HG03354 (cell line): Measurements from ENCODE around the gene SERPINB10.
"Not testable (repeated sequence)": the region's sequence is repeated elsewhere in the genome, so short reads cannot be mapped to it uniquely, and the experiment has no call there.

ENCODE experiments used
- ATAC-seq: cut with Tn5 transposase; IDR thresholded peaks from one replicate; pipeline ENCODE4 v1.9.1; 2021; ENCODE audit warnings: mild to moderate bottlenecking; ENCODE audit not compliant: unreplicated experiment, poor library complexity, severe bottlenecking

The SERPINB10 gene

GRCh38 chr18:63890237-63890949 lies 17.4 kb upstream of the SERPINB10 start:
- no peak for ATAC-seq

GRCh38 chr18:63890950-63891304 lies 16.8 kb upstream of the SERPINB10 start:
- ATAC-seq = peak; percentile 77

- no peak for ATAC-seq
These were observed 15.2 kb upstream of the SERPINB10 start for GRCh38 chr18:63892566-63892965.

- no peak for ATAC-seq
These were observed 13.5 kb upstream of the SERPINB10 start for GRCh38 chr18:63894106-63894772.

- no peak for ATAC-seq
These were observed 12.6 kb upstream of the SERPINB10 start for GRCh38 chr18:63895190-63895589.

GRCh38 chr18:63897072-63897471 lies 10.7 kb upstream of the SERPINB10 start:
- ATAC-seq = no peak

- ATAC-seq = no peak
These were observed 8.6 kb upstream of the SERPINB10 start for GRCh38 chr18:63899206-63899605.

GRCh38 chr18:63903851-63904570 lies 3.7 kb upstream of the SERPINB10 start:
- no peak for ATAC-seq

- ATAC-seq = no peak
These were observed 3.1 kb upstream of the SERPINB10 start for GRCh38 chr18:63904694-63905093.

GRCh38 chr18:63905361-63905760 lies 2.4 kb upstream of the SERPINB10 start:
- no peak for ATAC-seq

GRCh38 chr18:63906056-63906455 lies 1.7 kb upstream of the SERPINB10 start:
- no peak for ATAC-seq

GRCh38 chr18:63908858-63909257 lies 1.1 kb downstream of the SERPINB10 start:
- ATAC-seq = no peak

GRCh38 chr18:63909870-63910269 lies 2.1 kb downstream of the SERPINB10 start:
- ATAC-seq = peak; percentile 70

GRCh38 chr18:63917817-63918216 lies 10.1 kb downstream of the SERPINB10 start:
- no peak for ATAC-seq

- no peak for ATAC-seq
These were observed 14.3 kb downstream of the SERPINB10 start for GRCh38 chr18:63922049-63922448.

GRCh38 chr18:63924551-63924950 lies 16.8 kb downstream of the SERPINB10 start:
- no peak for ATAC-seq

GRCh38 chr18:63928331-63928730 lies 20.6 kb downstream of the SERPINB10 start:
- no peak for ATAC-seq

GRCh38 chr18:63929369-63929768 lies 21.6 kb downstream of the SERPINB10 start:
- ATAC-seq = not testable (repeated sequence)

- no peak for ATAC-seq
These were observed 23.1 kb downstream of the SERPINB10 start for GRCh38 chr18:63930773-63931354.

- ATAC-seq = peak; percentile 99
These were observed 28.6 kb downstream of the SERPINB10 start for GRCh38 chr18:63936156-63936931.
